NCI-H2196 treated with DMSO at 0.1 percent for 48 hours (cell line): ENCODE measurements around the gene ANO1.

Experiments
- DNase-seq: peaks from one replicate; lab custom pipeline; 2025; ENCODE audit not compliant: unreplicated experiment; lab: John Stamatoyannopoulos, UW

The ANO1 gene

GRCh38 chr11:70133771-70134335 is 55.7 kb downstream of the ANO1 start:
- no peak for DNase-seq

GRCh38 chr11:70134490-70134889 is 56.4 kb downstream of the ANO1 start:
- no peak for DNase-seq

GRCh38 chr11:70135142-70135541 is 57.0 kb downstream of the ANO1 start:
- DNase-seq, result no peak

GRCh38 chr11:70135625-70136059 is 57.5 kb downstream of the ANO1 start:
- no peak for DNase-seq

- no peak for DNase-seq
These were observed 59.3 kb downstream of the ANO1 start for GRCh38 chr11:70137383-70137782.

GRCh38 chr11:70138403-70138802 is 60.3 kb downstream of the ANO1 start:
- no peak for DNase-seq

GRCh38 chr11:70139785-70140410 is 61.8 kb downstream of the ANO1 start:
- no peak for DNase-seq

- no peak for DNase-seq
These were observed 62.8 kb downstream of the ANO1 start for GRCh38 chr11:70140711-70141485.

GRCh38 chr11:70141486-70142220 is 63.5 kb downstream of the ANO1 start:
- DNase-seq, result no peak

GRCh38 chr11:70142221-70142875 is 64.2 kb downstream of the ANO1 start:
- no peak for DNase-seq

- no peak for DNase-seq
These were observed 66.1 kb downstream of the ANO1 start for GRCh38 chr11:70144262-70144661.

- DNase-seq, result no peak
These were observed 67.0 kb downstream of the ANO1 start for GRCh38 chr11:70145071-70145470.

- DNase-seq, result no peak
These were observed 67.7 kb downstream of the ANO1 start for GRCh38 chr11:70145841-70146240.

GRCh38 chr11:70146299-70146698 is 68.2 kb downstream of the ANO1 start:
- no peak for DNase-seq

GRCh38 chr11:70146895-70147520 is 68.9 kb downstream of the ANO1 start:
- DNase-seq, result no peak

- DNase-seq, result no peak
These were observed 69.6 kb downstream of the ANO1 start for GRCh38 chr11:70147668-70148067.

GRCh38 chr11:70151671-70152070 is 73.6 kb downstream of the ANO1 start:
- no peak for DNase-seq

GRCh38 chr11:70153133-70153727 is 75.1 kb downstream of the ANO1 start:
- no peak for DNase-seq

- DNase-seq, result no peak
These were observed 77.3 kb downstream of the ANO1 start for GRCh38 chr11:70155386-70155785.
